Neural cell (in vitro differentiated cells): ENCODE measurements around the gene MRPS31. TPM values are rescaled to one million over a fixed set of nuclear protein-coding genes. Genes with fewer than 3 reads are reported as not detected.

Experiments
- H2AFZ ChIP-seq: fragments of 200-600, 300-800 bp; sonication (generic), shearing (Covaris generic); 2 replicates; pipeline ENCODE4 v1.6.0; 2014; ENCODE audit warnings: low read depth, mild to moderate bottlenecking, antibody characterized with exemption, low read length, moderate library complexity
- H3F3A ChIP-seq: fragments of 200-600 bp; shearing (Covaris generic); 2 replicates; pipeline ENCODE4 v1.6.1; 2016; ENCODE audit warnings: mild to moderate bottlenecking, moderate library complexity, mixed read lengths, antibody characterized with exemption, low read length; ENCODE audit not compliant: insufficient read depth, poor library complexity, severe bottlenecking
- H3K27ac ChIP-seq: fragments of 200-600, 300-800 bp; sonication (generic), shearing (Covaris generic); 2 replicates; pipeline ENCODE4 v1.5.1; 2014; ENCODE audit warnings: mild to moderate bottlenecking, low read length, moderate library complexity
- H3K27me3 ChIP-seq: fragments of 300-800, 200-600 bp; sonication (generic), shearing (Covaris generic); 2 replicates; pipeline ENCODE4 v1.6.0; 2014; ENCODE audit warnings: mild to moderate bottlenecking, low read depth, low read length, moderate library complexity; ENCODE audit not compliant: insufficient read depth
- H3K36me3 ChIP-seq: fragments of 300-800, 200-600 bp; sonication (generic), shearing (Covaris generic); 2 replicates; pipeline ENCODE4 v1.5.1; 2014; ENCODE audit warnings: mild to moderate bottlenecking, antibody characterized with exemption, low read length, moderate library complexity; ENCODE audit not compliant: insufficient read depth
- H3K4me2 ChIP-seq: fragments of 300-800, 200-600 bp; sonication (generic), shearing (Covaris generic); 2 replicates; pipeline ENCODE4 v1.6.0; 2014; ENCODE audit warnings: mild to moderate bottlenecking, low read length
- H3K4me3 ChIP-seq: fragments of 300-800, 200-600 bp; sonication (generic), shearing (Covaris generic); 2 replicates; pipeline ENCODE4 v1.5.1; 2014; ENCODE audit warnings: mild to moderate bottlenecking, low read length, moderate library complexity
- H3K79me2 ChIP-seq: fragments of 200-600 bp; shearing (Covaris generic); replicated peaks from 2 replicates; pipeline ENCODE4 v1.6.0; 2014; ENCODE audit warnings: mild to moderate bottlenecking, low read length, moderate library complexity; ENCODE audit not compliant: insufficient read depth
- H3K9ac ChIP-seq: fragments of 300-800, 200-600 bp; sonication (generic), shearing (Covaris generic); 2 replicates; pipeline ENCODE4 v1.6.1; 2016; ENCODE audit warnings: mild to moderate bottlenecking, low read length, mixed read lengths
- H3K9me2 ChIP-seq: fragments of 200-600 bp; shearing (Covaris generic); 2 replicates; pipeline ENCODE4 v1.6.1; 2016; ENCODE audit warnings: mild to moderate bottlenecking, low read length, mixed read lengths; ENCODE audit not compliant: insufficient read depth
- H3K9me3 ChIP-seq: fragments of 200-600, 300-800 bp; sonication (generic), shearing (Covaris generic); 2 replicates; pipeline ENCODE4 v1.6.1; 2016; ENCODE audit warnings: mild to moderate bottlenecking, mixed run types, low read length, moderate library complexity, mixed read lengths
- H4K20me1 ChIP-seq: fragments of 200-600 bp; shearing (Covaris generic); 2 replicates; pipeline ENCODE4 v1.6.1; 2016; ENCODE audit warnings: mild to moderate bottlenecking, mixed run types; ENCODE audit not compliant: insufficient read depth
- CTCF ChIP-seq: fragments of 450-650 bp; IDR thresholded peaks from 2 replicates; pipeline ENCODE4 v1.5.1; 2014; ENCODE audit warnings: antibody characterized with exemption, mild to moderate bottlenecking, moderate library complexity; ENCODE audit not compliant: poor library complexity, severe bottlenecking
- EP300 ChIP-seq: fragments of 450-650 bp; conservative IDR thresholded peaks from 2 replicates; pipeline ENCODE4 v1.6.1; 2014; ENCODE audit warnings: antibody characterized with exemption, mild to moderate bottlenecking, moderate library complexity; ENCODE audit not compliant: poor library complexity, severe bottlenecking
- EZH2 ChIP-seq: fragments of 200-600, 300-800 bp; shearing (Covaris generic), sonication (generic); IDR thresholded peaks from 2 replicates; pipeline ENCODE4 v1.6.1; 2014; ENCODE audit warnings: antibody characterized with exemption, low read length, borderline replicate concordance, mild to moderate bottlenecking; ENCODE audit not compliant: insufficient read depth, poor library complexity, severe bottlenecking
- MXI1 ChIP-seq: fragments of 450-650 bp; conservative IDR thresholded peaks from 2 replicates; pipeline ENCODE4 v1.6.1; 2014; ENCODE audit warnings: antibody characterized with exemption, mild to moderate bottlenecking; ENCODE audit not compliant: poor library complexity, severe bottlenecking
- POLR2AphosphoS5 ChIP-seq: IDR thresholded peaks from 2 replicates; pipeline ENCODE4 v1.6.1; 2012
- RAD21 ChIP-seq: fragments of 450-650 bp; conservative IDR thresholded peaks from 2 replicates; pipeline ENCODE4 v1.6.1; 2014; ENCODE audit warnings: antibody characterized with exemption, mild to moderate bottlenecking, moderate library complexity
- SMC3 ChIP-seq: fragments of 450-650 bp; conservative IDR thresholded peaks from 2 replicates; pipeline ENCODE4 v1.6.1; 2014; ENCODE audit warnings: antibody characterized with exemption, mild to moderate bottlenecking, moderate library complexity; ENCODE audit not compliant: poor library complexity
- TAF1 ChIP-seq: IDR thresholded peaks from 2 replicates; pipeline ENCODE4 v1.6.1; 2012; ENCODE audit warnings: low read depth
- polyA plus RNA-seq: library from polyadenylated mRNA; depleted of rRNA; stranded (reverse); fragments of >200 nt; gene quantifications from 2 replicates; pipeline ENCODE4 v1.2.3, GENCODE V29; 2014
- TF ChIP-seq, protein P1 (sequence below): IDR thresholded peaks from 2 replicates; pipeline ENCODE4 v1.6.1; 2012; ENCODE audit warnings: borderline replicate concordance

The MRPS31 gene
- polyA plus RNA-seq, 1 donor from 2014 or later: 72.4 TPM

DNA sequence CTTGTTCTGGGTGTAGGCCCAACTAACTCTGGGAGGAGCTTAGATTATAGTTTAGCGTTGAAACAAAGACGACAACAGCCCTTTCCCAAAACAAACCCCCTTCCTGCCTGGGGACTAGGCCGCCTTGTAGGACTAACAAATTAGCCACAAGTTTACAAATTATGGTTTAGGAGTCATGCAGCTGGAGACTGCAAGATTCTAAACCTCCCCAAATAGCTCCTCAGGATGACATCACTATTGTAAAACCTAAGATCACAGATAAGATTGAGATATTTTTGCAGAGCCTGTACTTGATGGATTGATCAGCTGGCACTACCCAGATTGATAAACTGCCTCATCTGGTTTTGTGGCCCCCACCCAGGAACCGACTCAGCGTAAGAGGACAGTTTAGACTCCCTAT is 16.1 kb upstream of the MRPS31 start:
- Histone ChIP-seq H2AFZ (no peak overlapping the region), H3K4me2 (no peak overlapping the region), H3K9me3 (no peaks in the 10 kb centered on the region), H3K9me2 (no peaks in the 10 kb centered on the region), H3K79me2 (no peaks in the 10 kb centered on the region), H3K4me3 (no peak overlapping the region), H3K36me3 (no peaks in the 10 kb centered on the region), H3F3A (no peaks in the 10 kb centered on the region), H4K20me1 (no peaks in the 10 kb centered on the region), H3K27ac (no peak overlapping the region), H3K27me3 (no peaks in the 10 kb centered on the region), H3K9ac (no peak overlapping the region)
- TF ChIP-seq SMC3 (no peak), TAF1 (no peak), EP300 (no peak), POLR2AphosphoS5 (no peak), CTCF (no peak), RAD21 (no peak), MXI1 (no peak), EZH2 (no peak)
- TF ChIP-seq, protein P1, sequence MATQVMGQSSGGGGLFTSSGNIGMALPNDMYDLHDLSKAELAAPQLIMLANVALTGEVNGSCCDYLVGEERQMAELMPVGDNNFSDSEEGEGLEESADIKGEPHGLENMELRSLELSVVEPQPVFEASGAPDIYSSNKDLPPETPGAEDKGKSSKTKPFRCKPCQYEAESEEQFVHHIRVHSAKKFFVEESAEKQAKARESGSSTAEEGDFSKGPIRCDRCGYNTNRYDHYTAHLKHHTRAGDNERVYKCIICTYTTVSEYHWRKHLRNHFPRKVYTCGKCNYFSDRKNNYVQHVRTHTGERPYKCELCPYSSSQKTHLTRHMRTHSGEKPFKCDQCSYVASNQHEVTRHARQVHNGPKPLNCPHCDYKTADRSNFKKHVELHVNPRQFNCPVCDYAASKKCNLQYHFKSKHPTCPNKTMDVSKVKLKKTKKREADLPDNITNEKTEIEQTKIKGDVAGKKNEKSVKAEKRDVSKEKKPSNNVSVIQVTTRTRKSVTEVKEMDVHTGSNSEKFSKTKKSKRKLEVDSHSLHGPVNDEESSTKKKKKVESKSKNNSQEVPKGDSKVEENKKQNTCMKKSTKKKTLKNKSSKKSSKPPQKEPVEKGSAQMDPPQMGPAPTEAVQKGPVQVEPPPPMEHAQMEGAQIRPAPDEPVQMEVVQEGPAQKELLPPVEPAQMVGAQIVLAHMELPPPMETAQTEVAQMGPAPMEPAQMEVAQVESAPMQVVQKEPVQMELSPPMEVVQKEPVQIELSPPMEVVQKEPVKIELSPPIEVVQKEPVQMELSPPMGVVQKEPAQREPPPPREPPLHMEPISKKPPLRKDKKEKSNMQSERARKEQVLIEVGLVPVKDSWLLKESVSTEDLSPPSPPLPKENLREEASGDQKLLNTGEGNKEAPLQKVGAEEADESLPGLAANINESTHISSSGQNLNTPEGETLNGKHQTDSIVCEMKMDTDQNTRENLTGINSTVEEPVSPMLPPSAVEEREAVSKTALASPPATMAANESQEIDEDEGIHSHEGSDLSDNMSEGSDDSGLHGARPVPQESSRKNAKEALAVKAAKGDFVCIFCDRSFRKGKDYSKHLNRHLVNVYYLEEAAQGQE: no peak

DNA sequence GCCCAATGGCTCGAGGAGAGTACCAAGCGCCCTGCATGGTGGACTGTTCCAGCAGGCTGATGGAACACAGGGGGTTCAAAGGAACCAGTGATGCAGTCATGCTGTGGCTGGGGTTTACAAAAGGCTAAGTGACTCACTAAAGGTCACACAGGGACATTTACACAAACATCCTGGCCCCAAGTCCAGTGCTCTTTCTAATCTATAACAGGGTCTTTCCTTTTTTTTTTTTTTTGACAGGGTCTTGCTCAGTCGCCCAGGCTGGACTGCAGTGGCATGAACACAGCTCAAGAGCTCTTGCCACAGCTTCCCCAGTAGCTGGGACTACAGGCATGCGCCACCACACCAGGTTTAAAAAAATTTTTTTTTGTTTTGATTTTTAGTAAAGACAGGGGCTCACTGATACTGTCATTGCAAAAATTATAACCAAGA is 15.6 kb upstream of the MRPS31 start:
- H4K20me1 ChIP-seq: no peaks in the 10 kb centered on the region
- no peaks in the 10 kb centered on the region for H3K9me2 ChIP-seq
- no peak overlapping the region for H3K4me2 ChIP-seq
- H3K27me3 ChIP-seq: no peaks in the 10 kb centered on the region
- no peak overlapping the region for H2AFZ ChIP-seq
- no peaks in the 10 kb centered on the region for H3K9me3 ChIP-seq
- no peaks in the 10 kb centered on the region for H3K79me2 ChIP-seq
- no peak overlapping the region for H3K27ac ChIP-seq
- no peak overlapping the region for H3K4me3 ChIP-seq
- no peaks in the 10 kb centered on the region for H3F3A ChIP-seq
- no peak for TF ChIP-seq RAD21
- TF ChIP-seq MXI1: no peak
- TF ChIP-seq EP300: no peak
- TF ChIP-seq, protein P1: no peak
- no peak for TF ChIP-seq TAF1
- no peaks in the 10 kb centered on the region for H3K36me3 ChIP-seq
- H3K9ac ChIP-seq: no peak overlapping the region
